ENCODE measurements around the gene TBC1D25.

- TF ChIP-seq CTCF (IDR thresholded peaks at IDR 0.05), result no peak
- no peak for TF ChIP-seq POLR2A (IDR thresholded peaks at IDR 0.05)
Measured at GRCh38 chrX:48573690-48574269, 34.3 kb downstream of the TBC1D25 start.

All from esophagus squamous epithelium (tissue), 4 donors.